HK-2 (cell line): ENCODE results near the gene COL11A2.

ENCODE experiments used
- DNase-seq: peaks from one replicate; pipeline ENCODE4 v3.0.0-alpha.2; 2018; ENCODE audit not compliant: unreplicated experiment

The COL11A2 gene

DNA sequence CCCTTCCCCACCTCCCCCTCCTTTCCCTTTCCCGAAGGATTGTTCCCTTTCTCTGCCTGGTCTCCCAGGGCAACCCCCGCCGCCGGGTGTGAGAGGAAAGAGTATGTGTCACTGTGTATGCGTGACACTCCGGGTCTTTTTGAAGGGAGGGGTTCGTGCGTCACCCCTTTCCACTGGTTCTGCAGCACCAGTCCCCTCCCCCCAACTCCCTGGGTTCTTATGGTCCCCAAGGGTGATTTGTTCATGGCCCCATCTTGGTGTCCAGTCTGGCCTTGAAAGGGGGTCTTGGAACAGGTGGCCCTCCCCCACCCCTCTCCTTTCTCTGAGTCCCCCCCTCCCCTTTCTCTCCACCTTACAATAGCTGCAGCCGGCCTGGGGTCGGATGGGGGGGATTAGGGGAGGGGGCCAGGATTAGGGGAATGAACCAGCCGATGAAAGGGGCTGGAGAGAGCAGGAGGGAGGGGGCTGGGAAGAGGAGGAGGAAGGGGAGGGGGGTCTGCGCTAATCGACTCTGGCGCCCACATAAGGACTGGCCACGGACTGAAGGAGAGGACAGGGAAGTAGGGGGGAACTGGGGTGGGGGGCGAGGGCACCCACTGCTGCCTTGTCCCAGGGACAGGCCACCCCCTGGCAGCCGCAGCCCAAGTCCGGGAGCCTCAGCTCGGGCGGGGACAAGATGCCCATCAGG is 14.7 kb upstream of the COL11A2 start:
- no peak for DNase-seq

DNA sequence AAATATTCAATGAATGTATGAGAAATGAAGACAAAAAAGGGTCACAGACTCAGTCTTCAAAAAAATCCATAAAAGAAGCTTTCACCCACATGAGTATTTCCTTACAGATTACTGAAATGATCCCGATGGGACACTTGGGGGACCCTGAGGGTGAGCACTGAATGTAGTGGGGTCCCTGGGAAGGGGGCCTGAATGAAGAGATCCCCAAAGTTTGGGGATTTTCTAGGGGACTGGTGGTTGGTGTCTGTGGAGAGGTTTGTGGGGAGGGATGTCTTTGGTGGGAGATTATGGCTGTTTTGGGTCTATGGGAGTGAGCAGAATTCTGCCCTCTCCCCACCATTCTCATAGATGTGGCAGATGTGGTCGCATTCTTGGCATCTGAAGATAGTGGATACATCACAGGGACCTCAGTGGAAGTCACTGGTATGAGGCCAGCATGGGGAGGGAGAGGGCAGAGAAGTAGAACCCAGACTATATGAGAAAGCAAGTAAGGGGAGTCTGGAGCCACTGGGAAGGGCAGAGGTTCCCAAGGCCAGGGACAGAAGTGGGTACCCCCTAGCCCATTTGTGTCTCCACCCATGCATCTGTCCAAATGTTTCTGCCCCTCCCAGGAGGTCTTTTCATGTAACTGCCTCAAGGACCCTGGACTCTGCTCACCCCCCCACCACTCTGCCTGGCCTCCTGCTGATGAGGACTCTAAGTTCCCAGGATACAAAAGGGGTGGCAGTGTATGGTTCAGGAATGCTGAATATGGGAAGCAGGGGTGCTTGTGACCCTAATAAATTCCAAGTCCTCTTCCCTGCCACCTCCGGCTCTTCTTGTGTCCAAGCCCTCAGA is 14.0 kb upstream of the COL11A2 start:
- no peak for DNase-seq

DNA sequence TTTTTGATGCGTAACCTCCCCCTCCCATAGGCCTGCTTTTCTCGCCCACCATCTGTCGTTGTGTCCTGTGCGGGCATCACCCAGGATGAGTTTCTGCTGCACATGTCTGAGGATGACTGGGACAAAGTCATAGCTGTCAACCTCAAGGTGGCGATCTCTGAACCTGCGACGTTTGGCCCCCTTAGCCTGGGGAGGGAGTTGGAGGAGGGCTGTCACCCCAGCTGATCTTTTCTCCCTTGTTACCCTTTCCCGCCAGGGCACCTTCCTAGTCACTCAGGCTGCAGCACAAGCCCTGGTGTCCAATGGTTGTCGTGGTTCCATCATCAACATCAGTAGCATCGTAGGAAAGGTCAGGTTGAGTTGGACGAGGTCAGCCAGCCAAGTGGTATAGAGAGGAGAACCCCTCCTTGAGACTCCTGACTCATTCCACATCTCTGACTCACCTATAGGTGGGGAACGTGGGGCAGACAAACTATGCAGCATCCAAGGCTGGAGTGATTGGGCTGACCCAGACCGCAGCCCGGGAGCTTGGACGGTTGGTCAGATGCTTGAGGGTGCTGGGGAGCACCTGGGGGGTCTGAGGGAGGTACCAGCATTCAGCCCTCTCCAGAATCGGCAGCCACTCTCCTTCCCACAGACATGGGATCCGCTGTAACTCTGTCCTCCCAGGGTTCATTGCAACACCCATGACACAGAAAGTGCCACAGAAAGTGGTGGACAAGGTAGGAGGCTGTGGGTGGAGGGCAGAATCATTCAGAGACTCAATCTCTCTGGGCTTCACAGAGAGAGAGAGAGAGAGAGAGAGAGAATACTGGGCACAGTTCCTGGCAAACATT is 13.1 kb upstream of the COL11A2 start:
- peak; percentile 92 for DNase-seq

DNA sequence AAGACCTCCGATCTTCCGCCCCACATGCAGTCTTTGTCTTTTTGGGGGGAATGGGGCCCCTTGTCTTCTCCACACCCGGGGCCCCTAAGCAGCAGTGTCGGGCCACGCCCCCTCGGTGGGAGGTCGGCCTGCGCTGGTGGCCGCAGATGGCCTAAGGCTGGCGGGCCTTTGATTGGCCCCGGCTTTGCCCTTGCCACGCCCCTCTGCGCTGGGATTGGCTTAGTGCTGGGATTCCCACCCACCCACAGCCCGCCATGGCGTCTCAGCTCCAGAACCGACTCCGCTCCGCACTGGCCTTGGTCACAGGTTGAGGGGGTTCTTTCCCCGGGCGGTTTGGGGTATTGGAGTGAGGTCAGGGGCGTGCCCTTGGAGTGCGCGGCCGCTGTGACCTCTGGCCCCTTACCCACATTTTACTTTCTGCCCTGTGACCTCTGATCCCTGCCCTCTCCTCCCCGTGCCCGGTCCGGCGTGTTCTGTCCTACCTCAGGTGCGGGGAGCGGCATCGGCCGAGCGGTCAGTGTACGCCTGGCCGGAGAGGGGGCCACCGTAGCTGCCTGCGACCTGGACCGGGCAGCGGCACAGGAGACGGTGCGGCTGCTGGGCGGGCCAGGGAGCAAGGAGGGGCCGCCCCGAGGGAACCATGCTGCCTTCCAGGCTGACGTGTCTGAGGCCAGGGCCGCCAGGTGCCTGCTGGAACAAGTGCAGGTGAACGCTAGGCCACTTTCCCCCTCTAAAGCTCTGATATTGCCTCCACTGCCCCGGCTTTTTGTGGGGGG is 12.3 kb upstream of the COL11A2 start, which contains the start of gene HSD17B8:
TSS of gene HSD17B8 (plus strand) at position 241 of the 776 bp plus-strand sequence. CDS start at position 255, 14 bp downstream.
- peak; percentile 94 for DNase-seq

DNA sequence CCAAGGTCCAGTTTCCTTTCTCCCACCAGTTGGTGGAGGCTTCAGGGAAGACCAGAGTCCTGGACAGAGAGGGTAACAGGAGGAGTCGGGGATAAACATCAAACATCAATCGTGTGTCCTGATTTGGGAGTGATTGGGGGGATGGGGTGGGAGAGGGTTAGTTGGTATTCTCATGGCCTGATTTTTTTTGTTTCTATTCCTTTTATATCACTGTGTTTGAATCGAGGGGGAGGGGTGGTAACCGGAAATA is 11.8 kb upstream of the COL11A2 start:
- DNase-seq, result no peak

DNA sequence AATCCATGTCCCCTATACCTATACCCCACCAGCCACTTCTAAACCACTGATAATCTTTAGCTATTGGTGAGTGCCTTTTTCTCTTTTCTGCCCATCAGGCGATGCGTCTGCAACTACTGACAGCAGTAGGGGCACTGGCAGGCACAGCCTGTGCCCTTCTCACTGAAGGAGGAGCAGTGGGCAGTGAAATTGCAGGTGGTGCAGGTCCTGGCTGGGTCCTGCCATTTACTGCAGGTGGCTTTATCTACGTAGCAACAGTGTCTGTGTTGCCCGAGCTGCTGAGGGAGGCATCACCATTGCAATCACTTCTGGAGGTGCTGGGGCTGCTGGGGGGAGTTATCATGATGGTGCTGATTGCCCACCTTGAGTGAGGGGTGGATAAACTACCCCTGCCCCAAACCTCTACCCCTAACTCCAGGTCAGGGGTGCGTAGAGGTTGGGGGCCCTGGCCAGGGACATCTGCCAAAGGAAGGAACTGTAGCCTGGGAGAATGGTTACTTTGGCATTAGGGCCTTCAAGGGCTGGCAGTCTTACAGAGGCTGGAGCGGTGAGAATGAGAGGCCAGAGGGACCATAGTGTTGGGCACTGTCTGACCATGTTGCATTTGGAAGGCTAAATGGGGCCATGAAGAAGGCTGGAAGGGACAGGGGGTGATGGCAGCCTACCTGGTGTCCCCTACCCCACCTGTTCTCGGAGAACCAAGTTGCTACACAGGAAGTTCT is 11.3 kb upstream of the COL11A2 start:
- no peak for DNase-seq

DNA sequence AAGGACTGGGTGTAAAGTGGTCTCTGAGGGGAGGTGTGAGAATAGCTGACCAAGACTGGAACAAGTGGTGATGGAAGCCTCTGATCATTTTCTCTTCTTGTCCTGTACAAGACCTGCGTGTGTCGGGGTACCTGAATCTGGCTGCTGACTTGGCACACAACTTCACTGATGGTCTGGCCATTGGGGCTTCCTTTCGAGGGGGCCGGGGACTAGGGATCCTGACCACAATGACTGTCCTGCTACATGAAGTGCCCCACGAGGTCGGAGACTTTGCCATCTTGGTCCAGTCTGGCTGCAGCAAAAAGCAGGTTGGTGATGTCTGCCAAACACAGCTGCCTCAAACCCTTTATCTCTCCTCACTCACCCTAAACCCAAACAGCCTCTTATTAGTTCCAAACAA is 10.5 kb upstream of the COL11A2 start:
- no peak for DNase-seq

DNA sequence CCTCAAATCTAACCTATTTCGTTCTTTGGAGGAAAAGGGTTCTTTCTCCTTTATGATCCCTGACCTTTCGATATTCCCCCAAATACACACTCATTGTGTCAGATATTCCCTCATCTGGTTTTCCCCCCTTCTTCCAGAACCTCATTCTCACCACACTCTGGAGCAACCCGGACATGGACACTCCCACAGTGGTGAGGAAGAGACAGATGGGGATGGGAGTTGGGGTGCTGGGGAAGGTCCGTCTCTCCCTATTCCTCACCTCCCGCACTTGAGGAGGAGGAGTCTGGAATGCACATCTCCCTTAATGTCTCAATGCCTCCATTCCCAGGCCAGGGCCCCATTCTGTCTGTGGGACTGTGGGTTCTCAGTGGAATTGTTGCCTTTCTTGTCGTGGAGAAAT is 9.7 kb upstream of the COL11A2 start:
- no peak for DNase-seq

DNA sequence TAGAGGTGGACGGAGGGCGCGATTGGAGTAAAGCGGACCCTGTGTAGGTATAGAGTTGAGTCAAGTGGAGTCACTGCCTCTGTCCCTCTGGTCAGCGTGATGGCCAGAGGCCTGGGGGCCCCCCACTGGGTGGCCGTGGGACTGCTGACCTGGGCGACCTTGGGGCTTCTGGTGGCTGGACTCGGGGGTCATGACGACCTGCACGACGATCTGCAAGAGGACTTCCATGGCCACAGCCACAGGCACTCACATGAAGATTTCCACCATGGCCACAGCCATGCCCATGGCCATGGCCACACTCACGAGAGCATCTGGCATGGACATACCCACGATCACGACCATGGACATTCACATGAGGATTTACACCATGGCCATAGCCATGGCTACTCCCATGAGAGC is 8.9 kb upstream of the COL11A2 start:
- DNase-seq, result no peak

DNA sequence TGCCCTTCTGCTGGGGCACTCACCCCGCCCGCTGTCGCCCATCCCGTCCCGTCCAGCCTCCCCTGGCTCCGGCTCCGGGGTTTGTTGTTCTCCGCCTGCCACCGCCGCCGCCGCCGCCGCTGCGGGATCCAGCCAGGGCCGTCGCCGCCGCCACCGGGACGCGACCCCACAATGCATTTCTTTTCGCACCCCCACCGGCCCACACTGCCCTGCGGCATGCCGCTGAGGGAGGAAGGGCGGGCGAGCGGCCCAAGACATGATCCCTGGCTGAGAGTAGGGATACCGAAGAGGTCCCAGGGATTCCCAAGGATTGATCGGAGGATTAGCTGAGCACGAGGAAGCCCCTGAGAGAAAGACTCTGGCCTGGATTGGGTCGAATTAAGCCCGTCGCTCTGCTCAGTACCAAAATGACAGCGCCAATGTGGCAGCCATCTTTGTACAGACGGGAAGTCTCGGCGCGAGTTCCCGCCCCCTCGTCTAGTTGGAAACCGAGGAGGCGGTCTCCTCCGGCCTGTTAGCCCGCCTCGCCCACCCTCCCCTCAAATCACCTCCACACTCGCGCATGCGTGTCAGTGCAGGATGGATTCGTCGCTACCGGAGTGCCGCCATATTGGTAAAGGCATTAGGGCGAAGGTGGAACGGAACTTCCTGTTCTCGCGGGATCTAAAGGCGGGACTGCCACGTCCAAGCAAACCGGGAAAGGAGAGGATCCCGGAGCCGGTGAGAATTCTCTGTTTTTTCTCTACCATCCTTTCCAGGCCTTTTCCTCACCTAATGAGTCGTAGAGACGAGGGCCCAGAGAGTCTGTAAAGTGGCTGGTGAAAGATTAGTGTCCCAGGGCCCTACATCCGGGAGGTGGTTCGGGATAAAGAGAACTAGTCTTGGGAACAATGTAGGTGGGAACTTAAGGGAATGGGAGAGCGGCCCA is 8.2 kb upstream of the COL11A2 start, which contains the start of the genes RXRB and SLC39A7:
TSS of gene RXRB (minus strand) at position 447 of the 928 bp plus-strand sequence. CDS start at position 258, 189 bp downstream.
TSS of gene SLC39A7 (plus strand) at position 649 of the 928 bp plus-strand sequence. CDS start 379 bp downstream, outside the sequence.
- peak; percentile 99 for DNase-seq

DNA sequence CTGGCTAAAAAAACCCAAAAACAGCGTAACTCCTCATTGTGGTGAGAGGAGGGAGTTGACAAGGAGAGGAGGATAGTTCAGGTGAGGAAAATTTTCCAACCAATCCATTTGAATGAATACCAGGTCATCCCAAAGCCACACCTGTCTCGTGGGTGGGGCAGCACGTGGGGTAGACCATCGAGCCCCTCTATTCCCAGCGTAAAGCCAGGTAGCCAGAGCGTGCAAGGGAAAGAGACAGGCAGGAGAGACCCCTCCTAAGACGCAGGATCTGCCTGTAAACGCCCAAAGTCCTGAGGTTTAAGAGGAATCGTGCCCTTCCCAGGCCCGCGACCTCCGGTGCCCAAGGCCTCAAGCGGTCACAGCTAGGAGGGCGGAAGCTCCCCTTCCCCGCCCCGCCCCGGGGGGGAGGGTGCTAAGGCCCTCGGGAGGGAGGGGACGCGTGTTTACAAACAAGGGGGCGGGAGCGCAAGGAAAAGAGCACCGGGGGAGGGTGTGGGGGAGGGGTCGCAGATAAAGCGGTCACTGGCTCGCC is 7.5 kb upstream of the COL11A2 start:
- DNase-seq, result peak; percentile 64

DNA sequence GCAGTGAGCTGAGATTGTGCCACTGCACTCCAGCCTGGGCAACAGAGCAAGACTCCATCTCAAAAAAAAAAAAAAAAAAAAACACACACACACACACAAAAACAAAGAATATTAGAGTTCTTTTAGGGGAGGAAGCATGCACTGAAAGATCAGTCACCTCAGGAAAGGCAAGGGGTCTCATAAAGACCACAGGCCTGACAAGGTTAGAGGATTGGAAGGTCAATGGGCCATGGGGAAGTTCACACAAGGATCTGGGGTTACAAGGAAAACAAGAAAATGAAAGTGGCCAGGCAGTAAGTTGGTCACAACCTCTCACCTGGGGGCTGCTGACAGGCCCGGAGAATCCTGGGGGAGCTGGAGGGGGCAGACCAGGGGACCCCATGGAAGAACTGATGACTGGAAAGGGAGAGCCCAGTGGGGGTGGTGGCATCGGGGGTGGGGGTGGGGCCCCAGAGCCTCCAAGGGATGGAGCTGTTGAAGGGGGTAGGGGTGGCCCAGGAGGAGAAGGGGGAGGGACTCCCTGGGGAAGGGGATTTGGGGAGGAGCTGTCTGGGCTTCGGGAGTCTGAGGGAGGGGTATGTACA is 6.7 kb upstream of the COL11A2 start:
- DNase-seq, result no peak

DNA sequence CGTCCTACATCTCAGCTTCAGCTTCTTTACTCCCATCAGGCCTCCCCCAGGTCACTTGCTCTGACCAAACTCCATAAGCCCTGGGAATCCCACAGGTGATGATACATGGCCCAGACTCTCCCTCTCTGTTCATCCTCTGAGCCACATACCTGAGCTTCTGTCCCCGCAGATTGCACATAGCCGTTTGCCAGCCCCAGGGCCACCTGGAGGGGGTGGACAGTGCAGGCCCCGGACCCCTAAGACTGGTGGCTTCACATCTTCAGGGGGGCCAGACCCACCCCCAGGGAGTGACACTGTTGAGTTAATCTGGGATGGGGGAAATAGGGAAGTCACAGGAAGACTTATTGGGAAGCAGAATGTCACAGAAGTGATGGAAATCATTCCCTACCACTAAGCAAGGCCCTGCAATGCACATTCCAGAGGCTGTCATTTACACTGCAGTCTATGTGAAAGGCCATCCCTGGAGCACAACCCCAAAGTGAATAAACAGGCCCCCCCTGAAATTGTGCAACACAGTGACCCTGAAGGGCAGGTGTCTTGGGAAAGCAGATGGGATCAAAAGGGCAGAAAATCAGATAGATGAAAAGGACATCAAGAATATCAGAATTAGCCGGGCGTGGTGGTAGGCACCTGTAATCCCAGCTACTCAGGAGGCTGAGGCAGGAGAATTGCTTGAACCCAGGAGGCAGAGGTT is 6.0 kb upstream of the COL11A2 start:
- DNase-seq, result no peak

DNA sequence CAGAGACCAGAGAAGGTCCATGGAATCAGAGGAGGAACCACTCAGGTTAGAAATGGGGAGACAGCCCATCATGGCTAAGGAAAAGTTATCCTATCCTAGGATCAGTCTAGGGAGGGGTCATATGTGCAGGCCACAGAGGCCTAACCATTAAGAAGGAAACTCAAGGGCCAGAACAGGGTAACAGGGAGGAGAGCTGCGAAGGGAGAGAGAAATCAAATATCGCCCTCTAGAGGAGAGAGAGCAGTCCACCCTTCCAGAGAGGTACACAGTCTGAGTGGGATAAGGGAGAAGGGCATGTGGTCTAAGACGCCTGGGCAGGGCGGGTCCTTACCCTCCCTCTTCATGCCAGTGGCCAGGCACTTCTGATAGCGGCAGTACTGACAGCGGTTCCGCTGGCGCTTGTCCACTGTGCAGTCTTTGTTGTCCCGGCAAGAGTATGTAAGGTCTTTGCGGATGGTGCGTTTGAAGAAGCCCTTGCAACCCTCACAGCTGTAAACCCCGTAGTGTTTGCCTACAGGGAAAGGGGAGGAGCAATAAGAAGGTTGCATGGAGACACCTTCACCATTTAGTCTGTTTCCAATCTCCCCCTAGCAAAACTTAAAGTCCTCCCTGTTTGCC is 5.3 kb upstream of the COL11A2 start:
- DNase-seq, result no peak

DNA sequence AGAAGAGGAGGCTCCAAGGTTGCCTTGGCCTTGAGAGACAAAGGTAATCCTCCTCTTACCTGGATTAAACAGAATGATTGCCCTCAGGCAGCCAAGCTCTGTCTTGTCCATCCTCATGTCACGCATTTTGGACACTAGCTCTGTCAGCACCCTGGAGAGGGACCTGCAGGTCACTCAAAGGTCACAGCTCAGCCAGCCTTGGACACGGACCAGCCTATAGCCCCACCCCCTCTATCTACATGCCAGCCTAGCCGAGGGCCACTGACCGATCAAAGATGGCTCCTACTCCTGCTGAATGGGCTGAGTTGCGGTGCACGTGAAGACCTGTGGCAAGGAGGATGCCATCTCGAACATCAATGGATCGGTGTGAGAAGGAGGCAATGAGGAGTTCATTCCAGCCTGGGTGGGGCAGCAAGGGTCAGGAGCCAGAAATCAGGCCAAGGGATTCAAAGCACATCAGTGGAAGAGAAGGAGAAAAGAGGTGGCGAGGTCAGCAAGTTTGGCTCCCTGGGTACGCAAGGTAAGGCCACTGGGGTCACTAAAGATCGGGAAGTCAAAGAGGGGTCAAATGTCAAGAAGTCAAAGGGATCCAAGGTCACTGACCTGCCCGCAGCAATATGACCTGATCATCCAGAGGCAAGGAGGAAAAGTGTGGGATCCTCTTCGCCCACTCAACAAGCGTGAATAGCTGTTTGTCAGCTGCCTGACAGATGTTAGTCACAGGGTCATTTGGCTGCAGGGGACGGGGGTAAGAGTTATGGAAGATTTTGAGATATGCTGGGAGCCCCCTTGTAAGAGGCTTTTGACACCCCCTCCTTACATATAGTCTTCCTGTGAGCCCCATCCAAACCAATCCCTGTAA is 3.3 kb upstream of the COL11A2 start:
- DNase-seq, result no peak

DNA sequence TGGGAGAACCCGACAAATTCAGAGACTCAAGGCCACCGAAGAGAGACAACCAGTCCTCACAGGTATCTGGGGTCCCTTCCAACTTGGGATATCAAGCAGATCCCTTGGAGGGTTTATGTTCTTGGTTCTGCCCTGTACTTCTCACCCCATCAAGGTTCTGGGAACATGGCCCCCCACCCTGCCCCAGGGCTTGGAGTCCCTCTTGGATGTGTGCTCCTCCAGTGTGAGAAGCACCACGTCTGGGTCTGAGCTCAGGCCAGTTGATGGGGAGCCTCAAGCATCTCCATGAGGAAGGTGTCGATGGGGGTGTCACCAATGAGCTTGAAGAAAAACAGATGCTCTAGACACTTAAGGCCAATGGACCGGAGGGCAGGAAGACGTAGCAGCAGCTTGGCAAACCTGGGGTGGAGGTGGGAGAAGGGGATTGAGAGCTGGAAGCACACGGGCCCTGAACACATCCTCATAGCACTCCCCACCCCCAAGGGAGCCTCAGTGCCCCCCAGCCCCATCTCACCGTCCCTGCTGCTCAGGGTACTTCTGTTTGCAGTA is 2.2 kb upstream of the COL11A2 start:
- no peak for DNase-seq

DNA sequence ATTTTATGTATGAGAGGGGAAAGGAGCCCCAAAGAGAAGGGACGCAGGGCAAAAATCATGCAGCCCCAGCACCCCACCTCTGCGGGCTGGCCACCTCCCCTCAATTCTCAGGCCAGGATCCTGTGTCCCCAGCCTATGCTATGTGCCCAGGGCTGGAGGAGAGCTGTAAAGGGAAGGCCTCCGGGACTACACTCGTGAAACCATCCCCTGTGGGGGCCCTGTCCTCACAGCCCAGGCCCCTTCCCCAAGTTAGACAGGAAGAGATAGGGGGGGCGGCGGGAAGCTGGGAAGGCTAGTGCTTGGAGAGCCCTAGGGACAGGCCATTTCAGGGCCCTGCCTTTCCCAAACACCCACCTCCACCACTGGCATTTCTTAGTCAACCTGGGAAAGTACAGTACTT is 1.4 kb upstream of the COL11A2 start:
- no peak for DNase-seq
